Measurements from ENCODE around the gene ZNF552.
"Not testable (repeated sequence)": the region's sequence is repeated elsewhere in the genome, so short reads cannot be mapped to it uniquely, and the experiment has no call there.

The ZNF552 gene

DNA sequence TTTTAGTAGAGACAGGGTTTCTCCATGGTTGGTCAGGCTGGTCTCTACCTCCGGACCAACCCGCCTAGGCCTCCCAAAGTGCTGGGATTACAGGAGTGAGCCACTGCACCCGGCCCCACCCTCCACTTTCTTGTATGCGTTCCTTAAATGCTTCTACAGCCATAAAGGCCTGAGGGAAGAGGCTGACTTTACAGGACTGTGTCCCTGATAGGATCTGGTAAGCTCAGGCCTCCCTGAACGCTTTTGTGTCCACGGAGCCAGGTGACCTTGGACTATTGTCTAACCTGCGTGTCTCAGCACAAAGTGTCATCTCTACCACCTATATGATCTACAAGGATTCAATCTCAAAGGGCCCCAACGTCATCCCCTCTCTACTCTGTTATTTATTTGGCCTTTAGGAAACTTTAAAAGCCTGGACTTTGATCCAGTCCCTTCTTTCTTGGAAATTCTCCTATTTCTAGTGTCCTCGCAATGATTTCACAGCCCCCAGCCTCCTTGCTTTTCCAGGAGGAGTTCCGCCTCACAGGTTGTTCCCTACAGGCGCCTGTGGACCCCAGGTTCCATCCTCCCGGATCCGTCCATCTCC is 701 bp downstream of the ZNF552 start:
- Histone ChIP-seq H3K27ac (replicated peaks; ENCODE audit: low read length) (peak overlapping the region; percentile 33), H2BK120ac (ENCODE audit: low read depth, low read length) (no peak overlapping the region), H2BK5ac (ENCODE audit: low read length) (no peak overlapping the region), H3K27me3 (ENCODE audit: control insufficient read depth in 3 of 3, insufficient read depth in 3 of 3, low read depth in 1 of 3, low read length in 3 of 3) (no peaks in the 10 kb centered on the region), H3K4me3 (ENCODE audit: low read length in 2 of 2) (peak overlapping the region; percentile 80 to 97), H2BK12ac (ENCODE audit: low read length) (no peak overlapping the region), H3K79me1 (ENCODE audit: low read depth, low read length) (peaks cover 1% of the 10 kb centered on the region), H2AFZ (ENCODE audit: low read length) (peak overlapping the region; percentile 80), H3K4me2 (ENCODE audit: insufficient read depth, low read length, poor library complexity, severe bottlenecking) (peak overlapping the region; percentile 75), H2BK15ac (ENCODE audit: low read length) (peak overlapping the region; percentile 33), H3K9ac (ENCODE audit: low read depth, low read length, poor library complexity) (peak overlapping the region; percentile 96), H3K4ac (ENCODE audit: low read length) (no peak overlapping the region), H3K23ac (ENCODE audit: low read depth, low read length, poor library complexity) (peak overlapping the region; percentile 80), H3K4me1 (ENCODE audit: control insufficient read depth in 2 of 2, insufficient read depth in 1 of 2, low read depth in 1 of 2, low read length in 2 of 2) (peaks cover 0 to 2% of the 10 kb centered on the region in 2 donors), H4K8ac (ENCODE audit: low read depth, low read length) (no peak overlapping the region), H4K91ac (ENCODE audit: low read depth, low read length, poor library complexity) (no peak overlapping the region), H3K36me3 (replicated peaks in 1 of 2; ENCODE audit: control insufficient read depth in 2 of 2, insufficient read depth in 2 of 2, low read length in 2 of 2) (peaks cover 3 to 36% of the 10 kb centered on the region in 2 donors), H3K9me3 (replicated peaks in 1 of 2; ENCODE audit: control insufficient read depth in 2 of 2, insufficient read depth in 1 of 2, low read depth in 1 of 2, low read length in 2 of 2) (no peaks in the 10 kb centered on the region), H3K14ac (ENCODE audit: low read length) (no peak overlapping the region), H2AK5ac (ENCODE audit: low read depth, low read length) (peak overlapping the region; percentile 74), H3K18ac (ENCODE audit: low read length) (peak overlapping the region; percentile 92)
- DNase-seq (ENCODE audit: low spot score), result no peak
- WGBS, 2 donors (ENCODE audit: extremely low coverage in 2 of 2, insufficient read length in 2 of 2, insufficient replicate concordance in 1 of 2), result no CpG with 5 or more reads among the region's 13 CpGs

DNA sequence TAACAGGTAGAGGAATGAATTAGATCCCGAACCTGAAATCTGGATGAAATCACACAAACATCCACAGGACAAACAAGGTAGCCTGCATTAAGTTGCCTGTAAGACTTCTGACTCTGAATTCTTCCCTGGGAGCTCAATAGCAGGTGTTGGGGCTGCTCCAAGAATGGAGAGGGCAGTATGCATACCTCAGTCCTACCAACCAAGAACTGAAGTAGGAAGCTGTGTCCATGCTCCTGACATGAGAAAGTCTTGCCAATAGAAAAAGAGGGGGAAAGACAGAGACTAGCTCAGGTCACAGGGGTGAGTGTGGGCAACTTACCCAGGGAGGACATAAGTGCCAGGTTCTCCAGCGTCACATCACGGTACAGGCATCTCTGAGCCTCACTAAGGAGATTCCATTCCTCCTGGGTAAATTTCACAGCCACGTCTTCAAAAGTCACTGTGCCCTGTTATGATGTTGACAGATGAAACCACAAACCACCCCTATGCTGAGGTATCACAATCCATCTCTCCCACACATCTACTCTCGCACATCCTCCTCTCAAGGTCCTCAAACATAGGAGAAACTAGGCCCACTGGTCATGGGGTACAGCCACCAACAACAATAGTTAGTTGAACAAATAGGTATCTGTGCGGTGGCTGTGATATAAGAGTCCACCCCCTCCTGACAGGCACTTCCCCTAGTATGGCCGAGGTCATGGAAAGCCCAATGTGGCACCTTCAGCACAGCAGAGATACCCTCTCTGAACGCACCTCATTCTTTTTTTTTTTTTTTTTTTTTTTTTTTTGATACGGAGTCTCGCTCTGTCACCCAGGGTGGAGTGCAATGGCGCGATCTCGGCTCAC is 1.5 kb downstream of the ZNF552 start:
- H3K23ac ChIP-seq (ENCODE audit: low read depth, low read length, poor library complexity); H2BK15ac ChIP-seq (ENCODE audit: low read length); H3K27ac ChIP-seq (replicated peaks; ENCODE audit: low read length); H2BK12ac ChIP-seq (ENCODE audit: low read length); H3K79me1 ChIP-seq (ENCODE audit: low read depth, low read length); H4K8ac ChIP-seq (ENCODE audit: low read depth, low read length); DNase-seq (ENCODE audit: low spot score); H2BK120ac ChIP-seq (ENCODE audit: low read depth, low read length); H3K27me3 ChIP-seq (ENCODE audit: control insufficient read depth in 3 of 3, insufficient read depth in 3 of 3, low read depth in 1 of 3, low read length in 3 of 3); H3K9me3 ChIP-seq (replicated peaks in 1 of 2; ENCODE audit: control insufficient read depth in 2 of 2, insufficient read depth in 1 of 2, low read depth in 1 of 2, low read length in 2 of 2); H3K4ac ChIP-seq (ENCODE audit: low read length); H2AK5ac ChIP-seq (ENCODE audit: low read depth, low read length); H4K91ac ChIP-seq (ENCODE audit: low read depth, low read length, poor library complexity); H3K4me1 ChIP-seq (ENCODE audit: control insufficient read depth in 2 of 2, insufficient read depth in 1 of 2, low read depth in 1 of 2, low read length in 2 of 2); H2AFZ ChIP-seq (ENCODE audit: low read length); H3K14ac ChIP-seq (ENCODE audit: low read length); H3K18ac ChIP-seq (ENCODE audit: low read length); H3K9ac ChIP-seq (ENCODE audit: low read depth, low read length, poor library complexity); H2BK5ac ChIP-seq (ENCODE audit: low read length): not testable (repeated sequence)
- Histone ChIP-seq H3K36me3 (replicated peaks in 1 of 2; ENCODE audit: control insufficient read depth in 2 of 2, insufficient read depth in 2 of 2, low read length in 2 of 2) (peaks cover 6 to 41% of the 10 kb centered on the region in 2 donors), H3K4me3 (ENCODE audit: low read length in 2 of 2) (peak overlapping the region in 1 of 2 donors; percentile 80), H3K4me2 (ENCODE audit: insufficient read depth, low read length, poor library complexity, severe bottlenecking) (peak overlapping the region; percentile 75)
- no CpG with 5 or more reads among the region's 13 CpGs for WGBS, 2 donors (ENCODE audit: extremely low coverage in 2 of 2, insufficient read length in 2 of 2, insufficient replicate concordance in 1 of 2)

DNA sequence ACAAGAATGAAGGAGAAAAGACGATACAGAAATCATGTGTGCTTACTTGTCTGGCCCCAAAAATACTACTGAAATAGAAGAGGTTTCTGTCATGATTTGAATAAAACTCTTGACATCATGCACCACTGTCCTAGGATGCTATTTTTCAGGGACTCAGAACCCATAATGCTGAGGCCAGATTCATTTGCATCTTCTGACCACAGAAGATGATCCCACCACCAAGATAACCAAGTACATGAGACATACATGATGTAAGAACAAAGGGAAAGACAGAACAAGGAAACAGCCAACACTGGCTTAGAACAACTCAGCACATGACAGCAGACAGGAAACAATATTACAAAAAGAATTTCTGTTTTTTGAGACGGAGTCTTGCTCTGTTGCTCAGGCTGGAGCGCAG is 2.5 kb downstream of the ZNF552 start:
- Histone ChIP-seq H3K23ac (ENCODE audit: low read depth, low read length, poor library complexity) (no peak overlapping the region), H3K27ac (replicated peaks; ENCODE audit: low read length) (no peak overlapping the region), H3K9me3 (replicated peaks in 1 of 2; ENCODE audit: control insufficient read depth in 2 of 2, insufficient read depth in 1 of 2, low read depth in 1 of 2, low read length in 2 of 2) (no peaks in the 10 kb centered on the region), H3K4me1 (ENCODE audit: control insufficient read depth in 2 of 2, insufficient read depth in 1 of 2, low read depth in 1 of 2, low read length in 2 of 2) (peaks cover 0 to 2% of the 10 kb centered on the region in 2 donors), H3K14ac (ENCODE audit: low read length) (no peak overlapping the region), H2BK15ac (ENCODE audit: low read length) (no peak overlapping the region), H3K9ac (ENCODE audit: low read depth, low read length, poor library complexity) (no peak overlapping the region), H3K18ac (ENCODE audit: low read length) (no peak overlapping the region), H3K4me2 (ENCODE audit: insufficient read depth, low read length, poor library complexity, severe bottlenecking) (no peak overlapping the region), H3K36me3 (replicated peaks in 1 of 2; ENCODE audit: control insufficient read depth in 2 of 2, insufficient read depth in 2 of 2, low read length in 2 of 2) (peaks cover 11 to 51% of the 10 kb centered on the region in 2 donors), H2BK12ac (ENCODE audit: low read length) (no peak overlapping the region), H3K4ac (ENCODE audit: low read length) (no peak overlapping the region), H3K4me3 (ENCODE audit: low read length in 2 of 2) (no peak overlapping the region), H3K27me3 (ENCODE audit: control insufficient read depth in 3 of 3, insufficient read depth in 3 of 3, low read depth in 1 of 3, low read length in 3 of 3) (no peaks in the 10 kb centered on the region), H4K91ac (ENCODE audit: low read depth, low read length, poor library complexity) (no peak overlapping the region), H2AFZ (ENCODE audit: low read length) (no peak overlapping the region), H2AK5ac (ENCODE audit: low read depth, low read length) (no peak overlapping the region), H2BK120ac (ENCODE audit: low read depth, low read length) (no peak overlapping the region), H4K8ac (ENCODE audit: low read depth, low read length) (no peak overlapping the region), H3K79me1 (ENCODE audit: low read depth, low read length) (peaks cover 1% of the 10 kb centered on the region), H2BK5ac (ENCODE audit: low read length) (no peak overlapping the region)
- no CpG with 5 or more reads among the region's 3 CpGs for WGBS, 2 donors (ENCODE audit: extremely low coverage in 2 of 2, insufficient read length in 2 of 2, insufficient replicate concordance in 1 of 2)
- DNase-seq (ENCODE audit: low spot score), result no peak
